GM12801 (cell line): ENCODE data around the gene CALHM5.

ENCODE experiments used
- CTCF ChIP-seq: IDR thresholded peaks from one replicate; pipeline ENCODE4 v1.5.1; 2011; ENCODE audit warnings: control low read depth; ENCODE audit not compliant: insufficient read length; ENCODE audit errors: extremely low read depth

The CALHM5 gene

GRCh38 chr6:116471531-116471930 lies 39.9 kb upstream of the CALHM5 start:
- TF ChIP-seq CTCF = no peak

DNA sequence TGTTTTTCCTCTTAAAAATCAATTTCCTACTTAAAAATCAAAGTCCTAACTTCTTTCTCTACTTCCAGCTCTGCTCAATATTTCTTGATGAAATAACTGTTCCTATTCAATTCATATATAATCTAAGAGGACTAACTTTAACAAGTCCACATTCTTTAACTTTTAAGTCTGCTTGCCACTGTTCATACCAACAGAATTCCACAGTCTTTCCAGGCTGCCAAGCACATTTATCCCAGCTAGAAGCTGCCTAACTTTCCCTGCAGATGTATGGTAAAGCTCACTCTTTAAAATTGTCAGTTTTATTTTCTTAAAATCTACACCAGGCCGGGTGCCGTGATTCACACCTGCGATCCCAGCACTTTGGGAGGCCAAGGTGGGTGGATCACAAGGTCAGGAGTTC lies 38.7 kb upstream of the CALHM5 start:
- TF ChIP-seq CTCF = no peak

DNA sequence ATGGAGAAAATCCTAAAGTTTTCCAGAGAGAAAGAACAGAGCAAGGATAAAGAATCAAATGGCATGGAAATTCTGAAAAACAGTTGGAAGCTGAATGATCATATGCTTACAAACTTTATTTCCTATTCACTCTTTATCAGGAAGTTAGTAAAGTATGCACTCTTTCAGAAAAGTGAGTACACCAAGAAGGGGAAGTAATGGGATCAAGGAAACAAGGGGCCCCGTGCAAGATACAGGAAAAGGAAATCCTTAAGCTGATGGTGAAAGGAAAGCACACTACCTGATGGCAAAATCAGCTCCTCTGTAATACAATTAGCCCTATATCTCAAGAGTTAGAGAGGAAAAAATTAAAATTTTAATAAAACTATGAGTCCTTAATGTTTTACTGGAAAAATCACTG lies 36.3 kb upstream of the CALHM5 start:
- TF ChIP-seq CTCF = no peak

DNA sequence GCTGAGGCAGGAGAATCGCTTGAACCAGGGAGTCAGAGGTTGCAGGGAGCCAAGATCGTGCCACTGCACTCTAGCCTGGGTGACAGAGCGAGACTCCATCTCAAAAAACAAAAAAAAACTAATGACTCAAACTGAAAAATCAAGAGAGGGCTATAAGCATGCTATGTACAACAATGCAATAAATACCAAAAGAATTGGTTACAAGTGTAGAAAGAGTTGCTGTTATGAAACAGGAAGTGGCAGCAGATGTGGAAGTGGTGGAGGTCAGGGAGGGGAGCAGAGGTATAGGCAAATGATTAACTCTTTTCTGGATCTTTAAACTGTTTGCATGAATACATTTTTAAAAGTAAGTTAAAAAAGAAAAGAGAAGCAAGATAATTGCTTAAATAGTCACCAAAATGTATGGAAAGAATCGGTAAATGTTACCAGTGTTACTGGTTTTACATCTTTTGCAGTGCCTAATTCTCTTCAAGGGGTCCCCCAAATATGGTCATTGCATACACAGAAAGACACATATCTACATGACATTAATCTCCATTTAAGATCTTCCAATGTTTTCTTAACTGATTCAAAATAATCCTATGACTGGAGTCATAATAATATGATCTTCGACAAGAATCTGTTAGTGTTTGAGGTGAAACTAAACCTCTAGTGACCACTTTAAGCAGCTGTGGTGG lies 35.3 kb upstream of the CALHM5 start:
- no peak for TF ChIP-seq CTCF

GRCh38 chr6:116482780-116483179 lies 28.7 kb upstream of the CALHM5 start:
- no peak for TF ChIP-seq CTCF

- no peak for TF ChIP-seq CTCF
These were observed 27.8 kb upstream of the CALHM5 start for GRCh38 chr6:116483616-116484015.

DNA sequence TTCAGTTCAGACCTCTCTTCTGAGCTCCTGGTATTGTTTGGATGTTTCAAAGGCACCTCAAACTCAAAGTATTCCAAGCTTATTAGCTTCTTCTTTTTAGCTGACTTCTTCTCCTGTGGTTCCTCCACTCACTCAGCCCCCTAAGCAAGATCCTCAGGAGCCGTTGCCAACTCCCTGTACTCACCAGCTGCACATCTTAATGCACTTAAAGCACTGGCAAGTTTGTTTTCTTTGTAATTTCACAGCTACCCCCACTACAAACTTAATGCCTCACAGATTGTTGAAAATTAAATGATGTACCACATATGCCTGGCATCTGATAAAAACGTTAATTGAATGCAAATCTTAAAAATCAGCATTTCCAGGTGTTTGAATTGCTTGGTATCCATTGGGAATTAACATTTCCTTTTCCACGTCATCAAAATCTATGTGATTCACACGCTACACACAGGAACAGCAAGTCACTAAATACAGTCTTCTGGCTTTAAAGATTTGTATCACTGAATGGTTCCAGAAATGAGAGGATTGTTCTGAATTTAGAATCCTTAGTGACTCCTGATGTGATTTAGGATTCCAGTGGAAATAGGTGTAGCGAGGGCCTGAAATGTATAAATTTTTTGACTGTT lies 25.8 kb upstream of the CALHM5 start:
- TF ChIP-seq CTCF = no peak
